ENCODE results near the gene EPGN.

Gene EPGN

GRCh38 chr4:74338792-74339333 lies 30.6 kb downstream of the EPGN start:
- TF ChIP-seq SIN3A (IDR thresholded peaks at IDR 0.05; ENCODE audit: borderline replicate concordance, insufficient read depth, low read length) (no peak), REST (IDR thresholded peaks at IDR 0.05; ENCODE audit: insufficient read depth in 1 of 2, low read depth in 2 of 2, low read length in 2 of 2) (no peak), TAF1 (IDR thresholded peaks at IDR 0.05; ENCODE audit: borderline replicate concordance, insufficient read depth, low read length) (no peak), FOXP2 (optimal IDR thresholded peaks at IDR 0.05; ENCODE audit: borderline replicate concordance, extremely low read depth, extremely low read length, insufficient read depth) (no peak), POLR2AphosphoS5 (IDR thresholded peaks at IDR 0.05; ENCODE audit: low read depth, low read length) (no peak)

- TF ChIP-seq SIN3A (IDR thresholded peaks at IDR 0.05; ENCODE audit: borderline replicate concordance, insufficient read depth, low read length) (no peak), FOXP2 (optimal IDR thresholded peaks at IDR 0.05; ENCODE audit: borderline replicate concordance, extremely low read depth, extremely low read length, insufficient read depth) (no peak), POLR2AphosphoS5 (IDR thresholded peaks at IDR 0.05; ENCODE audit: low read depth, low read length) (no peak), TAF1 (IDR thresholded peaks at IDR 0.05; ENCODE audit: borderline replicate concordance, insufficient read depth, low read length) (no peak), REST (IDR thresholded peaks at IDR 0.05; ENCODE audit: insufficient read depth in 1 of 2, low read depth in 2 of 2, low read length in 2 of 2) (no peak)
These were observed 31.2 kb downstream of the EPGN start for GRCh38 chr4:74339501-74339900.

- TF ChIP-seq REST (IDR thresholded peaks at IDR 0.05; ENCODE audit: insufficient read depth in 1 of 2, low read depth in 2 of 2, low read length in 2 of 2), result no peak
- no peak for TF ChIP-seq POLR2AphosphoS5 (IDR thresholded peaks at IDR 0.05; ENCODE audit: low read depth, low read length)
- no peak for TF ChIP-seq TAF1 (IDR thresholded peaks at IDR 0.05; ENCODE audit: borderline replicate concordance, insufficient read depth, low read length)
- no peak for TF ChIP-seq FOXP2 (optimal IDR thresholded peaks at IDR 0.05; ENCODE audit: borderline replicate concordance, extremely low read depth, extremely low read length, insufficient read depth)
- TF ChIP-seq SIN3A (IDR thresholded peaks at IDR 0.05; ENCODE audit: borderline replicate concordance, insufficient read depth, low read length), result no peak
These were observed 35.8 kb downstream of the EPGN start for GRCh38 chr4:74344031-74344430.

- no peak for TF ChIP-seq POLR2AphosphoS5 (IDR thresholded peaks at IDR 0.05; ENCODE audit: low read depth, low read length)
- TF ChIP-seq REST (IDR thresholded peaks at IDR 0.05; ENCODE audit: insufficient read depth in 1 of 2, low read depth in 2 of 2, low read length in 2 of 2), result no peak
- TF ChIP-seq TAF1 (IDR thresholded peaks at IDR 0.05; ENCODE audit: borderline replicate concordance, insufficient read depth, low read length), result no peak
- no peak for TF ChIP-seq FOXP2 (optimal IDR thresholded peaks at IDR 0.05; ENCODE audit: borderline replicate concordance, extremely low read depth, extremely low read length, insufficient read depth)
- TF ChIP-seq SIN3A (IDR thresholded peaks at IDR 0.05; ENCODE audit: borderline replicate concordance, insufficient read depth, low read length), result no peak
These were observed 45.6 kb downstream of the EPGN start for GRCh38 chr4:74353858-74354257.

GRCh38 chr4:74357965-74358364 lies 49.7 kb downstream of the EPGN start:
- TF ChIP-seq REST (IDR thresholded peaks at IDR 0.05; ENCODE audit: insufficient read depth in 1 of 2, low read depth in 2 of 2, low read length in 2 of 2), result no peak
- TF ChIP-seq TAF1 (IDR thresholded peaks at IDR 0.05; ENCODE audit: borderline replicate concordance, insufficient read depth, low read length), result no peak
- TF ChIP-seq SIN3A (IDR thresholded peaks at IDR 0.05; ENCODE audit: borderline replicate concordance, insufficient read depth, low read length), result no peak
- TF ChIP-seq POLR2AphosphoS5 (IDR thresholded peaks at IDR 0.05; ENCODE audit: low read depth, low read length), result no peak
- TF ChIP-seq FOXP2 (optimal IDR thresholded peaks at IDR 0.05; ENCODE audit: borderline replicate concordance, extremely low read depth, extremely low read length, insufficient read depth), result no peak
